ENCODE results near the gene CLOCK.

CLOCK gene

GRCh38 chr4:55431710-55432336 lies 114.9 kb downstream of the CLOCK start:
- FAIRE-seq, result no peak
- no peak for DNase-seq (ENCODE audit: insufficient read length, low spot score)

- FAIRE-seq (no peak), DNase-seq (ENCODE audit: insufficient read length, low spot score) (no peak)
Measured at GRCh38 chr4:55424791-55425190, 121.9 kb downstream of the CLOCK start.

GRCh38 chr4:55416176-55416575 lies 130.5 kb downstream of the CLOCK start:
- FAIRE-seq (no peak), DNase-seq (ENCODE audit: insufficient read length, low spot score) (no peak)

- FAIRE-seq, result no peak
Measured at GRCh38 chr4:55411621-55412020, 135.1 kb downstream of the CLOCK start.

GRCh38 chr4:55410431-55410830 lies 136.3 kb downstream of the CLOCK start:
- FAIRE-seq (no peak), DNase-seq (ENCODE audit: insufficient read length, low spot score) (no peak)

More at GRCh38 chr4:55411621-55412020, 135.1 kb downstream of the CLOCK start:
- DNase-seq (ENCODE audit: insufficient read length, low spot score), result no peak

- FAIRE-seq (no peak), DNase-seq (ENCODE audit: insufficient read length, low spot score) (no peak)
Measured at GRCh38 chr4:55409468-55410171, 137.1 kb downstream of the CLOCK start.

GRCh38 chr4:55407764-55408163 lies 138.9 kb downstream of the CLOCK start:
- FAIRE-seq, result no peak
- DNase-seq (ENCODE audit: insufficient read length, low spot score), result no peak

- FAIRE-seq (no peak), DNase-seq (ENCODE audit: insufficient read length, low spot score) (no peak)
Measured at GRCh38 chr4:55407119-55407518, 139.6 kb downstream of the CLOCK start.

GRCh38 chr4:55406545-55406944 lies 140.2 kb downstream of the CLOCK start:
- FAIRE-seq, result no peak
- DNase-seq (ENCODE audit: insufficient read length, low spot score), result no peak

GRCh38 chr4:55405073-55405472 lies 141.6 kb downstream of the CLOCK start:
- FAIRE-seq (no peak), DNase-seq (ENCODE audit: insufficient read length, low spot score) (no peak)

GRCh38 chr4:55399581-55399980 lies 147.1 kb downstream of the CLOCK start:
- no peak for DNase-seq (ENCODE audit: insufficient read length, low spot score)
- no peak for FAIRE-seq

- no peak for FAIRE-seq
- DNase-seq (ENCODE audit: insufficient read length, low spot score), result no peak
Measured at GRCh38 chr4:55398966-55399365, 147.7 kb downstream of the CLOCK start.

GRCh38 chr4:55398461-55398860 lies 148.2 kb downstream of the CLOCK start:
- no peak for DNase-seq (ENCODE audit: insufficient read length, low spot score)
- FAIRE-seq, result no peak

GRCh38 chr4:55397520-55398321 lies 149.0 kb downstream of the CLOCK start:
- FAIRE-seq (no peak), DNase-seq (ENCODE audit: insufficient read length, low spot score) (no peak)

- DNase-seq (ENCODE audit: insufficient read length, low spot score) (no peak), FAIRE-seq (no peak)
Measured at GRCh38 chr4:55397126-55397436, 149.6 kb downstream of the CLOCK start.

- FAIRE-seq, result no peak
- DNase-seq (ENCODE audit: insufficient read length, low spot score), result no peak
Measured at GRCh38 chr4:55396308-55397125, 150.2 kb downstream of the CLOCK start.

GRCh38 chr4:55395529-55396307 lies 151.0 kb downstream of the CLOCK start, which contains the start of gene TMEM165:
Gene TMEM165 (plus strand): TSS chr4:55395957. CDS start chr4:55396190, 233 bp downstream.
- DNase-seq (ENCODE audit: insufficient read length, low spot score) (peak; percentile 69), FAIRE-seq (peak; percentile 85)

GRCh38 chr4:55395218-55395528 lies 151.5 kb downstream of the CLOCK start:
- no peak for FAIRE-seq

GRCh38 chr4:55393461-55394320 lies 153.0 kb downstream of the CLOCK start:
- FAIRE-seq (no peak), DNase-seq (ENCODE audit: insufficient read length, low spot score) (no peak)

More at GRCh38 chr4:55395218-55395528, 151.5 kb downstream of the CLOCK start:
- DNase-seq (ENCODE audit: insufficient read length, low spot score), result no peak

Data from HTR-8/SVneo (cell line).